ENCODE measurements around the gene CDK18.

The CDK18 gene

DNA sequence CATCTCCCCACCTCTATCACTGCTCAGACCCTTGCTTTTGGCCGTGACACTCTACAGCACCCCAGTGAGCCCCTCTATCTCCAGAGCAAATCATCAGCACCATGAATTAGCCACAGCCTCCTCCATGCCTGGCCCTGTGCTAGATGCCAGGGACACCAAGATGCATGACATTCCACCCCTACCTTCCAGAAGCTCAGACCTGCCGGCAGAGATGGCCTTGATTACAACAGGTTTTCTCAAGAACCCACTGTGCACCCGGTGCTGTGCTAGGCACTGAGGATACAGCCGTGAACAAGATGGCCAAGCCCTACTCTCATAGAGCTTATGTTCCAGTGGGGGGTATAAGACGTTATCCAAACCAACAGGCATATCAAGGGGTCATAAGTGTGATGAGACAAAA, 30.6 kb downstream of the CDK18 start:
- TF ChIP-seq TAF1 (IDR thresholded peaks at IDR 0.05; ENCODE audit: borderline replicate concordance, insufficient read depth, low read length) (no peak), SIN3A (IDR thresholded peaks at IDR 0.05; ENCODE audit: borderline replicate concordance, insufficient read depth, low read length) (no peak), FOXP2 (optimal IDR thresholded peaks at IDR 0.05; ENCODE audit: borderline replicate concordance, extremely low read depth, extremely low read length, insufficient read depth) (no peak), POLR2AphosphoS5 (IDR thresholded peaks at IDR 0.05; ENCODE audit: low read depth, low read length) (no peak)
- TF ChIP-seq, protein P1, sequence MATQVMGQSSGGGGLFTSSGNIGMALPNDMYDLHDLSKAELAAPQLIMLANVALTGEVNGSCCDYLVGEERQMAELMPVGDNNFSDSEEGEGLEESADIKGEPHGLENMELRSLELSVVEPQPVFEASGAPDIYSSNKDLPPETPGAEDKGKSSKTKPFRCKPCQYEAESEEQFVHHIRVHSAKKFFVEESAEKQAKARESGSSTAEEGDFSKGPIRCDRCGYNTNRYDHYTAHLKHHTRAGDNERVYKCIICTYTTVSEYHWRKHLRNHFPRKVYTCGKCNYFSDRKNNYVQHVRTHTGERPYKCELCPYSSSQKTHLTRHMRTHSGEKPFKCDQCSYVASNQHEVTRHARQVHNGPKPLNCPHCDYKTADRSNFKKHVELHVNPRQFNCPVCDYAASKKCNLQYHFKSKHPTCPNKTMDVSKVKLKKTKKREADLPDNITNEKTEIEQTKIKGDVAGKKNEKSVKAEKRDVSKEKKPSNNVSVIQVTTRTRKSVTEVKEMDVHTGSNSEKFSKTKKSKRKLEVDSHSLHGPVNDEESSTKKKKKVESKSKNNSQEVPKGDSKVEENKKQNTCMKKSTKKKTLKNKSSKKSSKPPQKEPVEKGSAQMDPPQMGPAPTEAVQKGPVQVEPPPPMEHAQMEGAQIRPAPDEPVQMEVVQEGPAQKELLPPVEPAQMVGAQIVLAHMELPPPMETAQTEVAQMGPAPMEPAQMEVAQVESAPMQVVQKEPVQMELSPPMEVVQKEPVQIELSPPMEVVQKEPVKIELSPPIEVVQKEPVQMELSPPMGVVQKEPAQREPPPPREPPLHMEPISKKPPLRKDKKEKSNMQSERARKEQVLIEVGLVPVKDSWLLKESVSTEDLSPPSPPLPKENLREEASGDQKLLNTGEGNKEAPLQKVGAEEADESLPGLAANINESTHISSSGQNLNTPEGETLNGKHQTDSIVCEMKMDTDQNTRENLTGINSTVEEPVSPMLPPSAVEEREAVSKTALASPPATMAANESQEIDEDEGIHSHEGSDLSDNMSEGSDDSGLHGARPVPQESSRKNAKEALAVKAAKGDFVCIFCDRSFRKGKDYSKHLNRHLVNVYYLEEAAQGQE (IDR thresholded peaks at IDR 0.05; ENCODE audit: insufficient read depth in 1 of 2, low read depth in 2 of 2, low read length in 2 of 2), result no peak

DNA sequence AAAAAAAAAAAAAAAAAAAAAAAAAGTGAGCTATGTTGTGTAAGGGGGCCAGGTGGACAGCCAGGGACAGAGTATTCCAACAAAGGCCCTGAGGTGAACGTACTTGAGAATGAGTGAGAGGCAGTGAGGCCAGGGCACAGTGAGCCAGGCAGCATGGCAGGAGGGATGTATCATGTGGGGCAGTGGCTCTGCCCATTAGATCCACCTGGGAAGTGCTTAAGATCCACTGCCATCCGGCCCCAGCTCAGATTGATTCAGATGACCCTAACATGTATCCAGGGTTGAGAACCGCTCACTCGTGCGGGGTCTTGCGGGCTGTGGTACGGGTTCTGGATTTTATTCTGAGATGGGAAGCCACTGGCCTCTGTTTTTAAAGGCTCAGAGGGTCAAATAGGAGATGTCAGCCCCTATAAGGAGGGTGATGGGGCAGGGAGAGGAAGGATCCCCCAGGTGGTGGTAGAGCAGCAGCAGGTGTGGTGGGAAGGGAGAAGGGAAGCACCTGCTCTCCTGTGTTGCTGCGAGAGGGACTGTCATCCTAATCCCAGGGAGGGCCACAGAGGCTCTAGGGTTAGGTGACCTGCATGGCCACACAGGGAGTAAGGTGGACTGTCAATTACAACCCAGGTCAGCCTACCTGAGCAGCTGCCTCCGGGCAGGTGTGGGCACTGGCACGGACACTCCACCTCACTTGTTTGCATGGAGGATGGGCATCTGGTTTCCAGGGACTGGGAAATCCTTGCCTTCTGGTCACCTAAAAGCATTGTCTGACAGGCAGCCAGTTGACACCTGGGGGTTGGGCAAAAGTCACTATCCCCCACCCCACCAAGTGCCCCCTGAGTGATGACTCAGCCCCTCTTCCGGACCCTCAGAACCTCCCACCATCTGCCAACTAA, 31.6 kb downstream of the CDK18 start:
- TF ChIP-seq POLR2AphosphoS5 (IDR thresholded peaks at IDR 0.05; ENCODE audit: low read depth, low read length) (no peak), TAF1 (IDR thresholded peaks at IDR 0.05; ENCODE audit: borderline replicate concordance, insufficient read depth, low read length) (no peak), FOXP2 (optimal IDR thresholded peaks at IDR 0.05; ENCODE audit: borderline replicate concordance, extremely low read depth, extremely low read length, insufficient read depth) (no peak), SIN3A (IDR thresholded peaks at IDR 0.05; ENCODE audit: borderline replicate concordance, insufficient read depth, low read length) (no peak)
- TF ChIP-seq, protein P1 (IDR thresholded peaks at IDR 0.05; ENCODE audit: insufficient read depth in 1 of 2, low read depth in 2 of 2, low read length in 2 of 2), result no peak

DNA sequence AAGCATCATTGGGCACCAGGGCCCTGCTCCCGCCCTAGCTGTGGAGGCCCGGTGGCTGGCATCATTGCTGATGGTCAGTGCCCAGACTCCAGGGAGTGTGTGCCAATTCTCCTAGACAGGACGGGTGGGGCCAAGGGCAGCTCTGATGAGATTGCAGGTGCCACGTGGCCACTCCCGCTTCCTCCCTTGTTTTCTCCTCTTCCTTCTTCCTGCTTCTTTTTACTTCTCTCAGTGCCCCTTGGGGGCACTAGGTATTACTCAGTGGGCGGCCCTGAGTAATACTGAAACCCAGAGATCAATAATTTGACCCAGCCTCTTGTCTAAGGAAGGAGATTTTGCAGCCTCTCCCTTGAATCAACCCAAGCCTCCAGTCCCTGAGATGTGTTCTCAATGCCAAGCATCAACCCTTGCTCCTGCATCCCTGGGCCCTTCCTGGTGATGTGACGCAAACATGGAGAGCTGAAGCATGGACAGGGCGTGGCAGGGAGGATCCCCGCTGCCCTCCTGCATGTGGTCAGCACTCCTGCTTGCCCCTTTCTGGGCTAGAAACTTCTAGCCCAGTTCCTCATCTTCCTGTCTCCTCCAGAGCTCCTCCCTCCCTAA, 32.4 kb downstream of the CDK18 start:
- TF ChIP-seq TAF1 (IDR thresholded peaks at IDR 0.05; ENCODE audit: borderline replicate concordance, insufficient read depth, low read length) (no peak), POLR2AphosphoS5 (IDR thresholded peaks at IDR 0.05; ENCODE audit: low read depth, low read length) (no peak), FOXP2 (optimal IDR thresholded peaks at IDR 0.05; ENCODE audit: borderline replicate concordance, extremely low read depth, extremely low read length, insufficient read depth) (no peak), SIN3A (IDR thresholded peaks at IDR 0.05; ENCODE audit: borderline replicate concordance, insufficient read depth, low read length) (no peak)
- TF ChIP-seq, protein P1 (IDR thresholded peaks at IDR 0.05; ENCODE audit: insufficient read depth in 1 of 2, low read depth in 2 of 2, low read length in 2 of 2), result no peak

DNA sequence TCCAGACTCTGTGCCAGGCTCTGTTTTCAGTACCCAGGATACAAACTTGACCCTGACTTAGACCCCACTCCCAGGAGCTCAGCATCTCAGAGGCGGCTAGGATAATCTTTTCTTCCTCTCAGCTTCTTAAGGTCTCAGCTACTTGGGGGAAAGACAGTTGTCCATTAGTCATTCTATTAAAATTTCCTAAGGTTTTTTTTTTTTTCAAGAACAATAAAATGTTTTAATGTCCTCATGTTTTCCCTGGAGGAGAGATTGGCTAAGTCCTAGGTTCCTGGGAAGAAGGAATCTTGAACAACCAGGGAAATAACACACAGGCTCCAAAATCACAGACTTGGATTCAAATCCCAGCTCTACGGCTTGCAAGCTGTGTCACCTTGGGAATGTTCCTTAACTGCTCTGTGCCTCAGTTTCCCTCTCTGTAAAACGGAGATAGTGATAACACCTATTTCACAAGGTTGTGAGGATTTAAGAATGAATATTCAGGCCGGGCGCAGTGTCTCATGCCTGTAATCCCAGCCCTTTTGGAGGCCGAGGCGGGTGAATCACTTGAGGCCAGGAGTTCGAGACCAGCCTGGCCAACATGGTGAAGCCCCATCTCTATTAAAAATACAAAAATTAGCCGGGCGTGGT, 33.0 kb downstream of the CDK18 start:
- TF ChIP-seq, protein P1 (IDR thresholded peaks at IDR 0.05; ENCODE audit: insufficient read depth in 1 of 2, low read depth in 2 of 2, low read length in 2 of 2), result no peak
- no peak for TF ChIP-seq TAF1 (IDR thresholded peaks at IDR 0.05; ENCODE audit: borderline replicate concordance, insufficient read depth, low read length)
- no peak for TF ChIP-seq POLR2AphosphoS5 (IDR thresholded peaks at IDR 0.05; ENCODE audit: low read depth, low read length)
- TF ChIP-seq FOXP2 (optimal IDR thresholded peaks at IDR 0.05; ENCODE audit: borderline replicate concordance, extremely low read depth, extremely low read length, insufficient read depth), result no peak
- TF ChIP-seq SIN3A (IDR thresholded peaks at IDR 0.05; ENCODE audit: borderline replicate concordance, insufficient read depth, low read length), result no peak

Data from PFSK-1 (cell line).